Hepatocyte (in vitro differentiated cells): ENCODE measurements around the gene KRTAP5-4.

Experiments
- CTCF ChIP-seq: fragments of 200-600 bp; sonication (generic); IDR thresholded peaks from 2 replicates; pipeline ENCODE4 v1.5.1; 2016; ENCODE audit warnings: antibody characterized with exemption, mild to moderate bottlenecking; ENCODE audit not compliant: poor library complexity
- EZH2phosphoT487 ChIP-seq: fragments of 200-600 bp; sonication (generic); IDR thresholded peaks from one replicate; pipeline ENCODE4 v1.6.1; 2018; ENCODE audit warnings: antibody characterized with exemption, mild to moderate bottlenecking, low read depth, moderate library complexity; ENCODE audit not compliant: unreplicated experiment, severe bottlenecking

DNA sequence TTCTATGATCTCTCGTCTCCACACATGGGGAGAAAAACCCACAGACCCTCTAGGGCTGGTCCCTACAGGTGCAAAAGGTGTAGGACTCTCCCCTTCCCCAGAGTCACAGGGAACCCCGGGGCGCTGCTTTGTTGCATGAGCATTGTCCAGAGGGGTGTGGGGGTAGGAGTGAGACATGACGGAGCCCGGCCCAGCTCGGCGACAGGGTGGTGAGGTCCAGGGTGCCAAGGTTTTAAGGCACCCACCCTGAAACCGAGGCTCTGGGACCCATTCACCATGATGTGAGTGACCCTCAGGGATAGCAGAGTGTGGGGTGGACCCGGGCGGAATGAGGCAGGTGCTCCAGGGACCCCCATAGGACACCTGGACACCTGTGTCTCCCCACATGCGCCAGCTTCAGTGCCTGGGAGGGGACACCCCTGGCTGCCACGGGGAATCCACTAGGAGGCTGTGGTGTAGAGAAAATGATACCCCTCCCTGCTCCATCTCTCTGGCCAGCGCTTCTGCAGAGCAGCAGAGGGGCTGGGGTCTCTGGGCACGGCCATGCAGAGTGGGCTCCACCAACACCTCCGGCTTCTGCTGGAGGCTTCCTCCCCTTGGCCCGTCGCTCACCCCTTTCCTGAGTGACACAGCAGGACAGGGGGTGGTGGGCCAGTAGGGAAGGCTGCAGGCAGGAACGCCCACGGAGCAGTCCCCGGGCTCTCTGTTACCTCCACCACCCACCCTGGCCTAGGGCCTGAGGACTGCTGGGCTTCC is 22.8 kb upstream of the KRTAP5-4 start:
- TF ChIP-seq EZH2phosphoT487 (no peak), CTCF (no peak)
